ENCODE results near the gene TTC4.

Gene TTC4

GRCh38 chr1:54741531-54741930 lies 25.9 kb downstream of the TTC4 start:
- DNase-seq, result no peak
- in situ Hi-C loops (cut with HindIII; ENCODE audit: low pct_ligation_motif_present, low pct_unique_long_range_greater_than_20kb, low sequenced_read_pairs), result no loop called here

DNA sequence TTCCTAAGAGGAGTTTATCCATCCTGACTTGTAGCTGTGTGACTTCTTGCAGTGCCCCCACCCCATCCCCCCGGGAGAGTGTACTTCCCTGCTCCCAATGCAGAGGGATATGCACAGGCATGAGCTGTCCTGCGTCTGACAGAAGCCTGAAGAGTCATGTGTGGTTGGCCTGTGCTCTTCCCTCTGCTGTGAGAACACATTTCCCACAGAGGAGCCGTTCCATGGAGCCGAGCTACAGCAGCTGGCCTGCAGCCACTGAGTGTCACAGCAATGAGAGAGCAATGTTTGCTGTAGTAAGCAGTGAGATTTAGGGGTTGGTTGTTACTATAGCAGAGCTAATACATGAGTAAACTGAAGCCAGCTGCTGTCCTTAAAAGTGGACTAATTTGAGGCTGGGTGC lies 26.6 kb downstream of the TTC4 start:
- in situ Hi-C loops (cut with HindIII; ENCODE audit: low pct_ligation_motif_present, low pct_unique_long_range_greater_than_20kb, low sequenced_read_pairs), result no loop called here
- no peak for DNase-seq

- DNase-seq, result no peak
- in situ Hi-C loops (cut with HindIII; ENCODE audit: low pct_ligation_motif_present, low pct_unique_long_range_greater_than_20kb, low sequenced_read_pairs), result no loop called here
Measured at GRCh38 chr1:54743416-54744226, 28.0 kb downstream of the TTC4 start.

GRCh38 chr1:54744696-54745095 lies 29.0 kb downstream of the TTC4 start:
- in situ Hi-C loops (cut with HindIII; ENCODE audit: low pct_ligation_motif_present, low pct_unique_long_range_greater_than_20kb, low sequenced_read_pairs), result no loop called here
- no peak for DNase-seq

DNA sequence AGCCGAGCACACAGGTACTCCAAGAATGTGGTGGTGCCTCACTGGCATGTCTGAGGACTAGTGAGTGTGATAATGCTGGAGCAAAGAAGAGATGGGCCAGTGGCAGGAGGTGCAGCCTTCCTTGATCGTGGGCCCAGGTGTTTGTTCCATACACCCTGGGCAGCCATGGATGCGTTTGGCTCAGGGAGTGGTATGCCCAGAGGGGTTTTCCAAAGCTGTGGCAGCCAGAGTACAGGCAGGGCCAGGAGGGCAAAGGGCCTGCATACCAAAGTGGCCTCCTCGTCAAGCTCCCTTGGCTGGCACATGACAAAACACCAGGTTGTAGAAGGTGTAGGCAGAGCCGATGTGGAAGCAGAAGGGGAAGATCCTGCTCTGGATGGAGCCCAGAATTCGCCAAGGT lies 29.6 kb downstream of the TTC4 start:
- no peak for DNase-seq
- in situ Hi-C loops (cut with HindIII; ENCODE audit: low pct_ligation_motif_present, low pct_unique_long_range_greater_than_20kb, low sequenced_read_pairs), result no loop called here

- in situ Hi-C loops (cut with HindIII; ENCODE audit: low pct_ligation_motif_present, low pct_unique_long_range_greater_than_20kb, low sequenced_read_pairs), result no loop called here
- no peak for DNase-seq
Measured at GRCh38 chr1:54745864-54746263, 30.2 kb downstream of the TTC4 start.

- in situ Hi-C loops (cut with HindIII; ENCODE audit: low pct_ligation_motif_present, low pct_unique_long_range_greater_than_20kb, low sequenced_read_pairs), result no loop called here
- no peak for DNase-seq
Measured at GRCh38 chr1:54748094-54748835, 32.6 kb downstream of the TTC4 start.

- in situ Hi-C loops (cut with HindIII; ENCODE audit: low pct_ligation_motif_present, low pct_unique_long_range_greater_than_20kb, low sequenced_read_pairs), result no loop called here
- no peak for DNase-seq
Measured at GRCh38 chr1:54750596-54750995, 34.9 kb downstream of the TTC4 start.

DNA sequence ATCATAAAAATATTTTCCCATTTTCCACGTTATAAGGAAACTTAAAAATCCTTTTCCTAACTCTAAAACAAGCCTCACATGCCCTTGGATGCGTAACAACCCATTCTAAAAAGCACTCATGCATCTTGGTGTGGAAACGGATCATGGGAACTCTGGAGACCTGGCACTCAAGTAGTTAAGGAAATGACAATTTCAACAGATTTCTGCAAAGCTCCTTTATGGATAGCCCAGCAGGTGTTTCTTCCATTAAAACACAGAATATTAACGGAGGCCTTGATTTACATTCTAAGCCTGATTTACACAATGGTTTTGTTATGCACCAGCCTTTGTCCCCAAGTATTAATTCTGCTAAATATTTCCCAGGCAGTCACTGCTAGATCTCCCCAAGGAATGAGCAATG lies 35.8 kb downstream of the TTC4 start:
- no peak for DNase-seq
- in situ Hi-C loops (cut with HindIII; ENCODE audit: low pct_ligation_motif_present, low pct_unique_long_range_greater_than_20kb, low sequenced_read_pairs), result no loop called here

DNA sequence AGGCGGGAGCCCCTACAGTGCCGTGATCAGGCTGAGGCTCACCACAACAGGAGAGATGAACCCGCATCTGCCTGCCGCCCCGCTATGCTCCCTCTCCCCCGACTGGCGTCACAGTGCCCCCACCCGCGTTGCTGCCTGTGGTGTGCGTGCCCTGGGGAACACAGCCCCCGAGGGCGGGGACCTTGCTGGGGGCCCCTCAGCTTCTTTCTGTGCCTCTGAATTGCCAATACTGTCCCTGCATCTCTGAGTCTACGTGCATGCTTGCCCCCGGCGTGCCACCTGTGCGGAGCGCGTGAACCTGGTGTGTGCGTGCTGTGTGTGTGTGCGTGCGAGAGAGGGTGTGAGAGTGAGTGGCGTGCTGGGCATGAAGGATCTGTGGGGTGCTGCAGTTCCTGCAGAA lies 38.4 kb downstream of the TTC4 start:
- no peak for DNase-seq
- in situ Hi-C loops (cut with HindIII; ENCODE audit: low pct_ligation_motif_present, low pct_unique_long_range_greater_than_20kb, low sequenced_read_pairs), result no loop called here

- in situ Hi-C loops (cut with HindIII; ENCODE audit: low pct_ligation_motif_present, low pct_unique_long_range_greater_than_20kb, low sequenced_read_pairs), result no loop called here
- no peak for DNase-seq
Measured at GRCh38 chr1:54754486-54755285, 39.0 kb downstream of the TTC4 start.

DNA sequence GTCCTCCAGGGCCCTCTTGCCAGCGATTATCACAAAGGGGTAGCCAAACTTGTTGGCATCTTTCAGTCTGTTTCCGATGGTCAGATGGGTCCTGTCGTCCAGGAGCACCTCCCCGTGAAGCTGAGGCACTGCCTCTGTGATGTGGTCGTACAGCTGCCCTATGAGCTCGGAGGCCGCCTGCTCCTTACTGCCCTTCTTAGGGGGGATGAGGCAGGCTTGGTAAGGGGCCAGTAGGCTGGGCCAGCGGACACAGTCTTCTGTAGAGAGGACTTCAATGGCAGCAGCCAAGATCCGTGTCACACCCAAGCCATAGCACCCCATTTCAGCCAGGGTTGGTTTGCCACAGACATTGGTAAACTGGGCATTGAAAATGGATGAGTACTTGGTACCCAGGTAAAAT lies 42.2 kb downstream of the TTC4 start:
- DNase-seq, result no peak
- in situ Hi-C loops (cut with HindIII; ENCODE audit: low pct_ligation_motif_present, low pct_unique_long_range_greater_than_20kb, low sequenced_read_pairs), result no loop called here

DNA sequence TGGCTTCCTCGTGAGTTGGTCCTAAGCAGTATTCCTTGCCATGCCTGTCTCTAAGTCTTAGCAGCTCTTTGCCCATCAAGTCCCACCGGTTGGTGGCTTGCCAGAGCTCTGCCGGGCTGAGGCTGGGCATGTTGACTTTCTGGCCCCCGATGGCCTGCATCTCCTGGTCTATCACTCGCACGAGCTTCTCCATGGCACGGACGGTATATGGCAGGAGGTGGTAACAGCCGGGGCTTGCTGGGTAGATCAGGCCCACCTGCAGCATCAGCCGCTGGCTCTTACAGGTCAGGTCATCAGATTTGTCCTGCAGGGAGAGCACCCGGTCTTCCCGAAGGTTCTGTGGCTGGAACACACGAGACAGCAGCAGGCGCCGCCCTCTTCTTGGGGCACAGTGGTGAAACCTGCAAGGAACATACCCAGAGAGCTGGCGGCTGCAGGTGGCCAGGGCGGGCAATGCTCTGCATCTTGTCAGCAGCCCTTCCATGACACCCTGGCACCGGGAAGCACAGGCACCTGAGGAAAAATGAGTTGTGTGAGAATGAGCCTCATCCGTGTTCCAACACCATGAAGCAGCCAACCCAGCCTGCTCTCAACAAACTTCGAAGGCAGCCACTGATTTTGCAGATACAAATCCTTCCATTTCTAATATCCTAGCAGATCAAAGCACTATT lies 43.2 kb downstream of the TTC4 start:
- in situ Hi-C loops (cut with HindIII; ENCODE audit: low pct_ligation_motif_present, low pct_unique_long_range_greater_than_20kb, low sequenced_read_pairs), result no loop called here
- no peak for DNase-seq

DNA sequence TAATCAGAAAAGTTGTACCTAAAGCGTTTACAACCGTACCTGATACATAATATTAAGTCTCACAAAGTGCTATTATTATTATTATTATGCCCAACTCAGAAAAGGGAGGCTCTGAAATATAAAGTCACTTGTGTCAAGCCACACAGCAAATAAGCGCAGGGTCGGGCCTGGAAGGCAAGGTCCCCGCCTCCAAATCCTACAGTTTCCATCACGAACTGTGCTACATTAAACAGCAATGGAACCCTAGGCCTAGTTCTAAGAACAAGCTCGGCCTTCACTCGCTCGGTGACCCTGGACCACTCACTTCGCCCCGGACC lies 48.1 kb downstream of the TTC4 start:
- in situ Hi-C loops (cut with HindIII; ENCODE audit: low pct_ligation_motif_present, low pct_unique_long_range_greater_than_20kb, low sequenced_read_pairs), result no loop called here

DNA sequence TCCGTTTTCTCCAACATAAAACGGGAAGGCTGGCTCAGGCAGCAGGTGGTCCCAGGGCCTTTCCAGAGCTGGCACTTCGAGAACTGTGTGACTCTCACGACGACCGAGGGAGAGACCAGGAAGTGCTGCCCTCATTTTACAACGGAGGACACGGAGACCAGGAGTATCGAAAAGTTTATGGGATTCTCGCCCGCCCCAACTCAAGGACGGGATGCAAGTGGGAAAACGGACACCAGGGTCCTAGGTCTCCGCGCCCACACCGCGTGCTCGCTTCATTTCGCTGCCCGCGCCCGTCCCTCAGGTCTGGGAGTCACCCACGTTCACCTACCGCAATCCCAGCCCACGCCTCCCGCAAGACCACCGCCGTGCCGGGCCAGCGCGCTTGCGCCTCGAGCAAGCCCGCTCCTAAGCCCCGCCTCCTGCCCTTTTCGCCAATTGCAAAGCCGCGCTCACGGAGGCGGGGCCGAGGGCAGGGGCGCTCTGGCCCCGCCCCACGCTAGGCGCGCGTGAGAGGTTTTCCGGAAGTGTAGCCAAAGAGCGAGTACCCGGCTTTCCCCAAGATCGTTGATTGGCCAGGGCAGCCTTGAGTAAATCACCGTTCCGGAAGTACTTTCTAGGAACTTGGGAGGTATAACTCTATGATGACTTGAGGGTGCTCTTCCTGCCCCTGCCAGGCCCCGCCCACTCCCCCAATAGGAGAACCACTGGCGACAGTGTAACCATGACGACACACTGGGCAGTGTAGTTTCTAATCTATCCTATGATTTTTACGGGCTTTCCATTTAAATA lies 48.7 kb downstream of the TTC4 start, which contains the start of gene PARS2:
TSS of gene PARS2 (minus strand) at position 391 of the 789 bp plus-strand sequence. CDS start 5,362 bp downstream, outside the sequence.
- peak; percentile 99 for DNase-seq
- in situ Hi-C loops (cut with HindIII; ENCODE audit: low pct_ligation_motif_present, low pct_unique_long_range_greater_than_20kb, low sequenced_read_pairs), result no loop called here

More for the DNA sequence above, 48.1 kb downstream of the TTC4 start:
- no peak for DNase-seq

DNA sequence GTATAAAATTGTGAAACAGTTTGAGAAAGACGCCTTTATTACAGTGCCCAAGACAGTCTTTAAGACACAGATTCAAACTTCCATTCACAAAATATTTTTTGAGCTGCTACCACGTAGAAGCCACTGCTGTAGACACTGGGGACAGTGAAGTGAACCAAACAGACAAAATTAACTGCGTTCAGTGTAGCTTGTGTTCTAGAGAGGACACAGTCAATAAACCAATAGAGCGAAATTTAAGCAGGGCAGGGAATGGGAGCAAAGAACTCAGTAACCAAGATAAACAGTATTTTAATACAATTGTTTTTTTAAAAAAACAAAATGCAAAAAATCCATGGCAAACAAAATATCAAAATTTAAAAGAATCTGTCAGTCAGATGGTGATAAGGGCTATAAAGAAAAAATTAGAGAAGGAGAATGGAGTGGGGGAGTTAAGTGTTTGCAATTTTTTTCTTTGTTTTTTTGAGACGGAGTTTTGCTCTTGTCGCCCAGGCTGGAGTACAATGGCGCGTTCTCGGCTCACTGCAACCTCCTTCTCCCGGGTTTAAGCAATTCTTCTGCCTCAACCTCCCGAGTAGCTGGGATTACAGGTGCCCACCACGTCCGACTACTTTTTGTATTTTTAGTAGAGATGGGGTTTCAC lies 49.4 kb downstream of the TTC4 start:
- in situ Hi-C loops (cut with HindIII; ENCODE audit: low pct_ligation_motif_present, low pct_unique_long_range_greater_than_20kb, low sequenced_read_pairs), result no loop called here
- no peak for DNase-seq

- in situ Hi-C loops (cut with HindIII; ENCODE audit: low pct_ligation_motif_present, low pct_unique_long_range_greater_than_20kb, low sequenced_read_pairs), result no loop called here
- DNase-seq, result no peak
Measured at GRCh38 chr1:54766726-54767125, 51.1 kb downstream of the TTC4 start.

GRCh38 chr1:54767526-54767925 lies 51.9 kb downstream of the TTC4 start:
- in situ Hi-C loops (cut with HindIII; ENCODE audit: low pct_ligation_motif_present, low pct_unique_long_range_greater_than_20kb, low sequenced_read_pairs), result no loop called here
- peak; percentile 51 for DNase-seq
